MM.1S (cell line): ENCODE measurements around the gene GOLT1A.
A peak's percentile ranks its signal among the peaks of the same experiment; 100 is the strongest.

Source experiments
- CTCF ChIP-seq: fragments of 300-600 bp; sonication (generic); IDR thresholded peaks from 2 replicates; pipeline ENCODE4 v1.5.1; 2016; ENCODE audit warnings: antibody characterized with exemption, low read length, mixed read lengths
- EZH2 ChIP-seq: fragments of 300-600 bp; sonication (generic); optimal IDR thresholded peaks from 2 replicates; pipeline ENCODE3; 2017; ENCODE audit warnings: low read depth, mild to moderate bottlenecking, antibody characterized with exemption, low read length, mixed read lengths

DNA sequence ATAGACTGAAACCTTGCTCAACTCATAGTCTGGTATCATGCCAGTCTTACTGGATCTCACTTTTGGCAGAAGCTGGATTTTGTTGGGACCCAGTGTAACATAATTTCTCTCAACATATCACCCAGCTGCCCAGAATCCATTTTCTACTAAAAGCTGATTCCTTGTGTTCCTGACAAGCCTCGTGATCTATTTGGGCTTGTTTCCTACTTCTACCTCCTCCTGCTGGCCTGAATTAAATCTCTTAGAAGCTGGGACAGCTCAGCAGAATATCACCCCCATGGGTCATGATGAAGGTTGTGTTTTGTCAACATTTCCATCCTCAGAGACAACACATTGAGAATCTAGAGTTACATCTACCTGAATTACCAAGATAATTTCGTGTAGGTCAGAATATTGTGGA, 7.7 kb downstream of the GOLT1A start:
- TF ChIP-seq EZH2 (no peak), CTCF (peak; percentile 8; the same call in 1 of the 2 replicates)
